CD4-positive, alpha-beta T cell treated with Interleukin-6 for 4 hours (primary cell): ENCODE measurements around the gene CRISPLD2.
"Not testable (repeated sequence)": the region's sequence is repeated elsewhere in the genome, so short reads cannot be mapped to it uniquely, and the experiment has no call there.

Source experiments
- DNase-seq: peaks from one replicate; pipeline ENCODE4 v3.0.0-alpha.2; 2020; ENCODE audit warnings: mixed read lengths

CRISPLD2 gene

GRCh38 chr16:84864326-84864955, 44.7 kb downstream of the CRISPLD2 start:
- DNase-seq, result no peak

GRCh38 chr16:84867696-84868095, 47.9 kb downstream of the CRISPLD2 start:
- no peak for DNase-seq

GRCh38 chr16:84868328-84868727, 48.5 kb downstream of the CRISPLD2 start:
- DNase-seq, result no peak

GRCh38 chr16:84868829-84869472, 49.2 kb downstream of the CRISPLD2 start:
- no peak for DNase-seq

DNA sequence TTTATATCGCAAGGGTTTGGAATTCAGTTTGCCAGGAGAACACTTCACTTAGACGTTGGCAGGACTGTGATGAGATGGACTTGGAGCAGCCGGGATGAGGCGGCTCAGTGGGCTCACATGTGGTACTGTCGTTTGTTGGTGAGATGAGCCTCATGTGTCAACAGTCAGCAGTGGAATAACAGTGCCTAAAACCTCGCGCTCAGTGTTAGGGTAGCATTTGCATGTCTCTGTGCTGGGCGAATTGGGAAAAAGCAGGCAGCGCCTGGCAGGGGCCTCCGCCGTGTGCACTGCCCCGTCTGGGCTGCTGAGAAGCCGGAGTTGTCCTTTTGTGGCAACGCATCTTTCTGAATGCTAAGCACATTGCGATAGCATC, 49.7 kb downstream of the CRISPLD2 start:
- no peak for DNase-seq

- DNase-seq, result not testable (repeated sequence)
These were observed 53.2 kb downstream of the CRISPLD2 start for GRCh38 chr16:84872971-84873370.

- DNase-seq, result no peak
These were observed 54.2 kb downstream of the CRISPLD2 start for GRCh38 chr16:84874004-84874435.

GRCh38 chr16:84874553-84874952, 54.8 kb downstream of the CRISPLD2 start:
- no peak for DNase-seq

GRCh38 chr16:84874983-84875382, 55.2 kb downstream of the CRISPLD2 start:
- DNase-seq, result no peak

DNA sequence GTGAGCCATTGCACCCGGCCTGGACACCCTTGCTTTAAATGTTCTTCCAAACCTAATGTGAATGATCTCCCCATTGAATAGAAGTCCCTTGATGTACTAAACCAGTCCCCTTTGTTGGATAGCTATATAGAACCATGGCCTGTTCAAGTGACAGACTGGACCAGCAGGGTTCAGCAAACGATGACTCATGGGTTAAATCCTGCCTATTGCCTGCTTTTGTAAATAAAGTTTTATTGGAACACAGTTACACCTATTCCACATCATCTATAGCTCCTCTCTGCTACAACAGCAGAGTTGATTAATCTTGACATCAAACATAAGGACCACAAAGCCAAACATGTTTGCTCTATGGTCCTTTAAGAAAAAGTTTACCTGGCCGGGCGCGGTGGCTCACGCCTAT, 56.1 kb downstream of the CRISPLD2 start:
- no peak for DNase-seq

GRCh38 chr16:84876873-84877606, 57.3 kb downstream of the CRISPLD2 start:
- no peak for DNase-seq

DNA sequence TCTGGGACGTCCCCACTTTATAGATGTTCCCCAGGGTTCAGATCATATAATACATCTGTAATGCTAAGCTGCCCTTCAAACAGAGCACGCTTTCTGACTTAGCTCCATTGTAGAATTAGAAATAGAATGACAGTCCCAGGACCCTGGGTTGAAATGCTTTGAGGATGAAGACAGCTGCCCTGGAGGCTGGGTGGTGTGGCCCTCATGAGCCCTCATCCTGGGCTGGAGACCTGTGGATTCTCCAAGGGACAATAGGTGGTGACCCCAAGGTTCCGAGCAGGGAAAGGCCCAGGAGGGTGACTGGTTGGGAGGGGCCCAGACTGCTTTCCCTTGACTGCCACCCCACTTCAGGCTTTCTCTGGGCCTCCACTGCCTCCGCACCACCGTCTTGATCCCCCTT, 59.0 kb downstream of the CRISPLD2 start:
- no peak for DNase-seq

- no peak for DNase-seq
These were observed 60.0 kb downstream of the CRISPLD2 start for GRCh38 chr16:84879569-84880487.

GRCh38 chr16:84881702-84882521, 62.1 kb downstream of the CRISPLD2 start:
- no peak for DNase-seq

DNA sequence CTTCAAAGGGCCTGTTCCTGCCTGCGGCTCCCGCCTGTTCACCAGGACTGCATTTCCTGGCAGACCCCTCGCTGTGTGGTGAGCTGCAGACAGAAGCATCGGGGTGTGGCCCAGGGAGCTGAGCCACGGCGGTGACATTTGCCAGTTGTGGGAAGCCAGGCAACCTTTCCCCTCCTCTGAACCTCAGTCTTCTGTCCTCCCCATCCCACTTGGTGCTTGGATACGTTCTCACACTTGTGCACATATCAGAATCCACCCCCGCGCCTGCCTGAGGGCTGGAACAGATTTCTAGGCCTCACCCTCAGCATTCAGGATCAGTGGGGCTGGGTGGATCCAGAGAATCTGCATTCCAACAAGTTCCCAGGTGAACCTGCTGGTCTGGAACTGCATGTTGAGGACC, 63.5 kb downstream of the CRISPLD2 start:
- no peak for DNase-seq

DNA sequence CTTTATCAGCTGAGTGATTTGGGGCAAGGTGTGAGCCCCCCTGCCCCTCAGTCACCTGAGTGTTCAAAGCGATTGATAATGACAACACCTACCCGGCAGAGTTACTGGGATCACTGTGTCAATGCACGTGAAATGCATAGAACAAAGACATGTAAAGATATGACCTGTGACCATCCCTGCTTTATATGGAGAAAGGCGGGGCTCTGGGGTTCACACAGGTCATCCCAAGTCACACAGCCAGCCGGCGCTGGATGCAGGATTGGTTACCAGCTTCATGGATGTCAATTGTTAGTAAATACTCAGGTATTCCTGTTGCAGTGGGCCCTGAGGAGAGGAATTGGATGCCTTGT, 64.4 kb downstream of the CRISPLD2 start:
- DNase-seq, result no peak

DNA sequence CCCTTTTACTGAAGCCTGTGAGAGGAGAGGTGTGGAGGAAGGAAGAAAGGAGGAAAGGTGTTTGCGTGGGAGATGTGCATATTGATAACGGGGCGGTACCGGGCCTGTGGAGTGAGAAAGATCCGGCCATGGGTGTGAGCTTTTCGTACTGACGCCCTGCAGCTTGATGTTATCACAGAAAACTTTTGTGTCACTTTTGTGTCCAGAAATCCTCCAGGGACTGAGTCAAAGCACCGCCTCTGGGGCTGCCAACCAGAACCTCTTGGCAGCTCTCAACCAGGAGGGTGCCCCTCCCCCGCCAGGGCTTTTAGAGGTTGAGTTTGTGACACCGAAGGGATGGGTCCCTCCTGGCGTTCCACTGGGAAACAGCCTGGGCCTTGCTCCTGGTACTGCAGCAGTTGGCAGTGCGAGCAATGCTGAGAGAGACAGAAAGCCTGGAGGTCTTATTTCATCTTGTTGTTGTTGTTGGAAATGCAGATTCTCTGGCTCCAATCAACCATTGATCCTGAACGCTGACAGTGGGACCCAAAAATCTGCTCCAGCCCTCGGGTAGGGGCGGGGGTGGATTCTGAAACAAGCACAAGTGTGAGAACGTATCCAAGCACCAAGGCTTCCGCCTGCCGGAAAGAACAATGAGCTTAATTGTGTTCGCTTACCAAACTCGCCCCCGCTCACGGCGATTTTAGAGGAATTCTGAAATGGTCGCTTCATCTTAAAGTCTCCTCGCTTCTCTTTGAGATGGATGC, 65.0 kb downstream of the CRISPLD2 start:
- DNase-seq, result no peak

GRCh38 chr16:84885342-84885910, 65.6 kb downstream of the CRISPLD2 start:
- no peak for DNase-seq

GRCh38 chr16:84886497-84887090, 66.8 kb downstream of the CRISPLD2 start:
- DNase-seq, result no peak

DNA sequence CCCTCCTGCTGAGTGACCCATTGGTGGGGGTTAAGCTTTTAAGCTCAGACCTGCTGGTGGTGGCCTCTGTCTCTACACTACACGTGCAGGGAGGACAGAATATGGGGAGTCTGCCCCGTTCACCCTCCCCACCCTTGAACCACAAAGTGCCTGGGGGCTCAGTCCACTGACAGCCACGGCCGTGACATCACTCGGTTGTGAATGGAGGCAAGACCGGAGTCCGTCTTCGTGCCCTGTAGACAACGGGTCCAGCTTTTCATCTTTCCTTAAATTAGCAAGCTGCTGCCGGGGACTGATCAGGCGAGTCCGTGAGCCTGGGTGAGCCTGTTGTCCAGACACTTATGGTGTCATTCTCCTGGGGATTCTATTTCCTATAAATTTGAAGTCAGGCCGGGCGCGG, 67.4 kb downstream of the CRISPLD2 start:
- DNase-seq, result no peak

DNA sequence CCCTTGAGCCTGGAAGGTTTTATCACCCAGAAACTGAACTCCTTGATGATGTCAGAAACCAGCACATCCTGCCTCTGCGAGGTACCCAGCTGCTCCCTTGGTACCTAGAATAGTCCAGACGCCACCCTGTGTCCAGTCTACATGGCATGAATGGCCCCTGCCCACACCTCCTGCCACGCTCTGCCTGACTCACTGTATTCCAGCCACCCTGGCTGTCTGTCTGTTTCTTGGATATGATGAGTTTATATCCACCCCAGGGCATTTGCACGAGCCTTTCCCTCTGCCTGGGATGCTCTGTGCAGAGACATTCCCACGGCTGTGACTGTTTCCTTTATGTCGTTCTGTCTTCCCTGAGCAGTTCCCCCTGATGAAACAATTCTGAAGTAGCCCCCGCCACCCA, 68.7 kb downstream of the CRISPLD2 start:
- DNase-seq, result no peak
